GM19328 (cell line): ENCODE measurements around the gene ASPDH.

Source experiments
- ATAC-seq: cut with Tn5 transposase; IDR thresholded peaks from one replicate; pipeline ENCODE4 v1.9.1; 2021; ENCODE audit warnings: mild to moderate bottlenecking, moderate library complexity; ENCODE audit not compliant: unreplicated experiment

ASPDH gene

DNA sequence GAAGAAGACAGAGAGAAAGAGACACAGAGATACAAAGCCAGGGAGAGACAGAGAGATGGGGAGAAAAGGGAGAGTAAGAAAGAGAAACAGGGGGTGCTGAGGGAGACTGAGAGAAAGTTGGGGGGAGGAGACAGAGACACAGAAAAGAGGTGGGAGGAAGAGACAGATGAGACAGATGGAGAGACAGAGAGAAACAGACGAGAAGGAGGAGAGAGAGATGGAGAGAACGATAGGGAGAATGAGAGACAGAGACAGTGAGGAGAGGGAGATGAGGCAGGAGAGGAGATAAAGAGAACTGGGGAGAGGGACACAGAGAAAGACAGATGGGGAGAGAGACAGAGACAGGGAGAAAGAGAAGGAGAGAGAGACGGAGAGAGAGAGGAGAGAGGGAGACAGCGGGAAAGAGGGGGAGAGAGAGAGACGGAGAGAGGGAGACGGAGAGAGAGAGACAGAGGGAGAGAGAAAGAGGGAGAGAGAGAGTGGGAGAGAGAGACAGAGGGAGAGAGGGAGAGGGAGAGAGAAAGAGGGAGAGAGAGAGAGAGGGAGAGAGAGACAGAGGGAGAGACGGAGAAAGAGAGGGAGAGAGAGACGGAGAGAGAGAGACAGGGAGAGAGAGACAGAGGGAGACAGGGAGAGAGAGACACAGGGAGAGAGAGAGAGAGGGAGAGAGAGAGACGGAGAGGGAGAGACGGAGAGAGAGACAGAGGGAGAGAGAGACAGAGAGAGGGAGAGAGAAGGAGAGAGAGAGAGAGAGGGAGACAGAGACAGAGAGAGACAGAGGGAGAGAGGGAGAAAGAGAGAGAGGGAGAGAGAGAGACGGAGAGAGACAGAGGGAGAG is 15.3 kb downstream of the ASPDH start:
- no peak for ATAC-seq

DNA sequence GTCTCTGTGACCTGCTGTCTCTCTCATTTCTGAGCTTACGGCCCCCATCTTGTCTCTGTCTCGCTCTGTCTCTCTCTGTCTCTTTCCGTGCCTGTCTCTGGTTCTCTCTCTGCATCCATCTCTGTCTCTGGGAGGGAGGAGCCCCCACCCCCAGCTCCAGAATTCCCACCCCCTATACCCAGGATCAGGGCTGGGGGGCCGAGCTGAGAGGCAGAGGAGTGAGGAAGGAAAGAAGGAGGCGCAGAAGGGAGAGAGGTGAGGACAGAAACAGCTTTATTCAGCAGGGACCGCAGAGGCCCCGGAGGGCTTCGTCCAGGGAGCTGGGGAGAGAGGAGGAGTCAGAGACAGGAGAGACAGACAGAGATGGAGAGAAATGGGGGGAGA is 16.7 kb downstream of the ASPDH start:
- no peak for ATAC-seq

DNA sequence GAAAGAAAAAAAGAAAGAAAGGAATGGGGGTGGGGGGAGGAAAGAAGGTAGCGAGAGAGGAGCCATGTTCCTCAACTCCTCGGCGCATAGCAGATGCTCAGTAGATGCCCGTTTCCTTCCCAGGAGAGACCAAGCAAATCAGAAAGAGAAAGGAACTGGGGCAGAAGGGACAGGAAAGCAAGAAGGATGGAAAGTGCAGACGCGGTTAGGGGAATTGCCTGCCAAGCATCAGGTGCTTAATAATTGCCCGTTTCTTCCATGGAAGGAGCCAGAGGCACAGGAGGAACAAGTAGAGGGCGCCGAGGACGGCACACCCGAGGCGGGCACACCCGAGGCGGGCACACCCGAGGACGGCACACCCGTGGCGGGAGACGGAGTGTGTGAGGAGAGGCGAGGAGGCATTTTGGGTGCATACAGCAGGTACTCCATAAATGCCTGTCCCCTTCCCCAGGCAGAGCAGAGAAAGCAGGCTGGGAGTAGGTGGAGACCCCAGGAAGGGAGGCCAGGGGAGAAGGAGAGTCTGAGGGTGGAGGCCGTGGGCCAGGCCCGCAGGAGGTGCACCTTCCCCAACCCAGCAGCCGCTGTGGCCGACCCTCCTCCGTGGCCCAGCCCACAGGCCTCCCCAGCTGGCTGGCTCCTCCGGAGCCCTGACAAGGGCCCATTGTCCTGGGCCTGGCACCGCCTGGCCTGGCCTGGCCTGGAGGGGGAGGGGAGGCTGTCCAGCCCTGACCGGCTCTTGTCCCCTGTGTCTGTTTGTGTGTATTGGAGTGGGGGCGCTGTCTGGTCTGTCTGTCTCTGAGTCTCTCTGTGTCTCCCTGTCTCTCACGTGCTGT is 17.3 kb downstream of the ASPDH start:
- ATAC-seq = no peak

DNA sequence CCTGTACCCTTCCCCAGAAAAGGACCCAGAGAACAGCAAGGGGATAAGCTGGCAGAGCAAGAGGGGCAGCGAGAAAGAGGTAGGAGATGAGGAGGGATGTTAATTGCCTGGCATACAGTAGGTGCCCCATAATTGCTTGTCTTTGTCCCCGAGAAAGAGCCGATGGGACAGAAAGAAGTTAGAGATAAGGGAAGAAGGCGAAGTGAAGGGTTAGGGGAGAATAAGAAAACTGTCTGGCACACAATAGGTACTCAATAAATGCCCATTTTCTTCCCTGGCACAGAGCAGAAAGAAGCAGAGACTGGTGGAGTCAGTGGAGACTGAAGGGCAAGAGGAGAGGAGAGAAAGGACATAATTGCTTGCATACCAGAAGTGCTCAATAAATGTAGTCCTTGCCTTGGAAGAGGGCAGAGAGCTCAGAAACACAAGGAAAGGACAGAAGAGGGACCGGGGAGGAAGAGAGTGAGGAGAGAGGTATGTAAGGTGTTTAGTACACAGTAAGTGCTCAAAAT is 18.6 kb downstream of the ASPDH start:
- no peak for ATAC-seq

DNA sequence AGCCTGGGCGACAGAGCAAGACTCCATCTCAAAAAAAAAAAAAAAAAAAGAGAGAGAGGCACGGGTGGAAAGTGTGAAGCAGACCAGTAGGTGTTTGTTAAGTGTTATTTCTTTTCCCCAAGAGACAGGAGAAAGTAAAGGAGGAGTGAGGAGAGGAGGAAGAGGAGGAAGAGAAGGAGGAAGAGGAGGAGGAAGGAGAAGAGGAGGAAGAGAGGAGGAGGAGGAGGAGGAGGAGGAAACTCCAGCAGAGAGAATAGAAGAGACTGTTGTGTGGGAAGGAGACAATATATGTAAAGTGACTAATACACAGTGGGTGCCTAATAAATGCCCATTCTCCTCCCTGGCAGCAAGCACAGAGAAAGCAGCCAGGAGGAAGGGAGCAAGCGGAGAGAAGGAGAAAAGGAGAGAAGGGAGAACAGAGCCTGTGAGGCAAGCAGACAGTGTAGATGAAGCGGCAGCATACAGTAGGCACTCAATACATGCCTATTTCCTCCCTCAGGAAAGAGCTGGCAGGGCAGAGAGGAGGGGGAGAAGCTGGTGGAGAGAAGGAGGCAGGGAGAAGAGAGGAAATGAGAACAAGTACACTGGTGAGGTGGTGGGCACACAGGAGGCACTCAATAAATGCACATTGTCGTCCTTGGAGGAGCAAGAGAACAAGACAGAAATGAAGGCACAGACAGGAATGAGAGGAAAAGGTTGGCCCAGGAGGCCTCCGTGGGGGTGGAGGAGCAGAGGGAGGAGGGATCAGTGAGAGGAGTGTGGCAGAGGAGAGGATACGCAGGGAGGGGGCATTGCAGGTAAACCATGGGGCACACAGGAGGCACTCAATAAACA is 19.3 kb downstream of the ASPDH start:
- no peak for ATAC-seq

DNA sequence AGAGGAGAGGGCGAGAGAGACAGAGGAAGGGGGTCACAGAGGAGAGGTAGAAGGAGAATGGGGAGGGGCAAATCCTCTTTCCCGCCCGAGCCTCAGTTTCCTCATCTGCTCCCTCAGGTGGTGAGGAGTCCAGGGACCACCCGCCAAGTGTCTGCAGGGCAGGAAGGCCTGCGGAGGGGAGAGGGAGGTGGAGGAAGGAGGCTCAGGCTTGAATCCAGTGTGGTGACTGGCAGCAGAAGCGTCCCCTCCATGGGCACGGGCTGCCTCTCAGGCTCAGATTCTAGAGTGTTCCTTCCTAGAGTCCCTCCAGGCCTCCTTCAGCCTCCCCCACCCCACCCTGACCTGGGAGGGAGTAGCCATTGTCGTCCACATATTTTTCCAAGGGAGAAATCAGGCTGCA is 20.5 kb downstream of the ASPDH start:
- no peak for ATAC-seq

DNA sequence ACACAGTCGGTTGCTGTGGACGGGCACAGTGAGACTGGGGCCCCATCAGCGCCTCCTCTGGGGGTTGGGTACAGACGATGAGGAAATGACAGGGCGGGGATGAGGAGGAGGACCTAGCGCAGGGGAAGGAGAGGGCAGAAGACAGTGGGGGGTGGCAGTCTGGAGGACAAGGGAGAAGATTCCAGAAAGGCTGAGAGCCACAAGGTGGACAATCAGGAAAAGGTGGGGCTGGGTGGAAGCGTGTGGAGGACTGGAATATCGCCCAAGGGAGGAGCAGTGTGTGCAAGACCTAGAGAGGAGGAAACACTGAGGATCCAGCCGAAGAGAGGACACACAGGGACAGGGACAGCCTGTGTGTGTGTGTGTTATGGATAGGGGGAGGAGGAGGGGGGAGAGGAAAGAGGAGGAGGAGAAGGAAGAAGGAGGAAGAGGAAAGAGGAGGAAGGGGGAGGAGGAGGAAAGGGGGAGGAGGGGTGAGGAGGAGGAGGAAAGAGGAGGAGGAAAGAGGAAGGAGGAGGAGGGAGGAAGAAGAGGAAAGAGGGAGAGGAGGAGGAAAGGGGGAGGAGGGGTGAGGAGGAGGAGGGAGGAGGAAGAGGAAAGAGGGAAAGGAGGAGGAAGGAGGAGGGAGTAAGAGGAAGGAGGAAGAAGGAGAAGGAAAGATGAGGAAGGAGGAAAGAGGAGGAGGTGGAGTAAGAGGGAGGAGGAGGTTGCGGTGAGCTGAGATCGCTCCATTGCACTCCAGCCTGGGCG is 21.2 kb downstream of the ASPDH start:
- ATAC-seq = no peak

DNA sequence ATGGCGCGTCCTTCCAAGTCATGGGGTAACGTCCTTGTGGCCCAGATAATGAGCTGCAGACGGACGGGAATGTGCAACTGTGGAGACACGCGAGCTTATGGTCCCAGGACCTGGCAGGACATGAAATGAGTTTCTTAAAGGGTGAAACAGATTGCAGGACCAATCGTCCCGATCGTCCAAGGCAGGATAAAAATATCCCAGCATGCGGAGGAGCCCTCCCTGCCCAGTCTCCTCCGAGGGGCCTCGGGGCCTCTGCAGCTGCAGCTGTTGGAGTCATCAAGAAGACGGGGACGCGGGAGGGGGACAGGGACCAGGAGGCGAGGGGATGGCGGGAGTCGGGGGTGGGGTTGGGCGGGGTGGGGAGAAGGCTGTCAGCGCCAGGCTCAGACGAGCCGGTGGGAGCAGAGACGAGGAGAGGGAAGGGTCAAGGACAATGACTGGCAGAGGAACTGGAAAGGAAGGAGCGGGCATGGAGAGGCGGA is 22.7 kb downstream of the ASPDH start:
- ATAC-seq = no peak

DNA sequence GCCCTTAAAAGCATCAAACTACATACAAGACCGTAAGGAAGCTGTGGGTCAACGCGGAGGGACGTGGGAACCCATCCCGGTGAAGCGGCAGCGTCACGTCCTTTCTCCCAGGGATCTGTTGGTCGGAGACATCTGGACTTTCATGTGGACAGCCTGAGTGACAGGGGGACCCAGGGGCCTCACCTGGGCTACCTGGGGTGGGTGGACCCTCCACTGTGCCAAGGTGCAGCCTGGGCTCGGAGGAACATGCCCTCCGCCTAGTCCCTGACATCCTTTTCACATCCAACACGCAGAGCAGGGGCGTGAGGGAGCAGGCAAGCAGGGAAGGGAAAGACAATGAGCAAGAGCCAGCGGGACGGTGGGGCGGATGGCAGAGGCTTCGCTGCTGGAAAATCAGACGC is 23.3 kb downstream of the ASPDH start:
- ATAC-seq = no peak

DNA sequence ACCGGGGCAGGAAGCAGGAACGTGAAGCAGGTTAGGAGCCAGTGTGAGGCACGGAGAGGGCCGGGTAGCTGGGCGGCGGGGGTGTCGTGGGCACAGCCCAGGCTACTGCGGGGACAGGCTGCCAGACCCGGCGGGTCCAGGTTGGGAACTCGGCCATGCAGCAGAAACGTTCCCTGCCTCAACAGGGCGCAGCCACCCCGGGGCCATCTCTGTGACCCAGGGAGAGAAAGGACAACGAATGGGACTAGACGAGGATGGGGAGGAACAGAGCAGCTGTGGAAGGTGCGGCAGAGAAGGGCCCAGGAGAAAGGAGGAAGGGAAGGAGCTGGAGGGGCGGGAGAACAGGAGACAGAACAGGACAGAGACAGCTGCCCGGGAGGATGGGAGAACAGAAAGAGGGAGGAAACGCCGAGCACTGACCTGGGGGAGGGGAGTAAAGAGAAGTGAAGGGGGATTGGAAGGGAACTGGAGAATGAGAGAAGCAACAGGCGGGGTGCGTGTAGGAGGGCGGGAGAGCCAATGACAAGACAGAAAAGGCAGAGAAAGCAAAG is 24.2 kb downstream of the ASPDH start:
- no peak for ATAC-seq

DNA sequence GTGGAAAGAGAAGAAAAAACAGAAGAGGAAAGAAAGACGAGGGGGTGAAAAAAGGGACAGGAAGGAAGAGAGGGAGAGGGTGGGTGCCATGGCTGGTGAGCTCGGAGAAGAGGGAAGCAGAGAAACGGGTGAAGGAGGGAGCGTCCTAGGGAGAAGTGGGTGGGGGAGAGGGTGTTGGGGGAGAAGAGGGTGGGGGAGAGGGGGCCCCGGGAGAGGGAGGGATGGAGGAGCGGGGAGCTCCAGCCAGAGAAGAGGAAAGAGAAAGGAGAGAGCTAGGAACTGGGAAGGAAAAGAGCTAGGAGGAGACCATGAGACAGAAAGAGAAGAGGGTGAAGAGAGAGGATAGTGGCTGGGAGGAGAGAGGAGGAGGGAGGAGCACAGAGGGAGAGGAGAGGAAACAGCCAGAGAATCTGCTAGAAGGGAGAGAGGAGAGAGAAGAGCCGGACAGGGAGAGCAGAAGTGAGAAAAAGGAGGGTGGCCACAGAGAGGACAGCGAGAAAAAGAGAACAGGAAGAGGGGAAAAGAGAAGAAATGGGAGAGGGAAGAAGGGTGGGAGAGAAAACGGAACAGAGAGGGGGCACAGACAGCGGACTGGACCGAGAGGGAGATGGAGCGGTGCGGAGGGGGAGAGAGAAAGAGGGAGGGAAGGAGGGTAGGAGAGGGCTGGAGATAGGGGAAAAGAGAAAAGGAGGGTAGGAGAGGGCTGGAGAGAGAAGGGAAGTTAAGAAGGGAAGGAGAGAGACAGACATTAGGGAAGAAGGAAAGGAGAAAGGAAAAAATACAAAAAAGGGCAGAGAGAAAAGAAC is 25.1 kb downstream of the ASPDH start:
- no peak for ATAC-seq

DNA sequence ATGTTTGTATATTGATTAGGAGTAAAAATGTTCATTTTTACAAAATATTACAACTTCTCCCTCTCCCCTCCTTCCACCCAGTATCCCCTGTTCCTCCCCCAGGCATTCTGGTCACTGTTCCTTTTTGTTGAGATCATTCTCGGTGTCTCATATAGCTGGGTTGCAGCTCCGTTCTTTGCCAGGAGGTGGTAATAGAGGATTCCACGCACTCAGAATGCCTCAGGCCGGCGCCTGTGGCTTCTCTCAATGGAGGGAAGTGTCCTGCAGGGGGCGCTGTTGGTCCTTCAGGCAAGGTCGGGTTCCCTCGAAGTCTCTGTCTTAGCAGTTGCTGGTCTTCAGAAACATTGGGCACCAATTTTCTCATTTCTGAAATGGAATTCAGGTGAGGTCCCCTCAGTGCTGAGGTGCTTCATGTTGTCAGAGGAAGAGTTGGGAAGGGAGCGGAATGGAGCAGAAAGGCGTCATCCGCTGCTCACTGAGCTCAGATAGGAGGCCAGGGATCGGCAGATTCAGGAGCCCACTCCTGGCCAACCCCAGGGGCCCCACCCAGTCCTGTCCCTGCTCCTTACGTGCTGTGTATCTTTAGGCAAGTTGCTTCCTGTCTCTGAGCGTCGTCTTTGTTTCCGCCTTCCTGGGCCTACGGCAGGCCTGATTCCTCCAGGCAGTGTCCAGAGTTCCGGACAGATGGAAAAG is 26.7 kb downstream of the ASPDH start:
- no peak for ATAC-seq

DNA sequence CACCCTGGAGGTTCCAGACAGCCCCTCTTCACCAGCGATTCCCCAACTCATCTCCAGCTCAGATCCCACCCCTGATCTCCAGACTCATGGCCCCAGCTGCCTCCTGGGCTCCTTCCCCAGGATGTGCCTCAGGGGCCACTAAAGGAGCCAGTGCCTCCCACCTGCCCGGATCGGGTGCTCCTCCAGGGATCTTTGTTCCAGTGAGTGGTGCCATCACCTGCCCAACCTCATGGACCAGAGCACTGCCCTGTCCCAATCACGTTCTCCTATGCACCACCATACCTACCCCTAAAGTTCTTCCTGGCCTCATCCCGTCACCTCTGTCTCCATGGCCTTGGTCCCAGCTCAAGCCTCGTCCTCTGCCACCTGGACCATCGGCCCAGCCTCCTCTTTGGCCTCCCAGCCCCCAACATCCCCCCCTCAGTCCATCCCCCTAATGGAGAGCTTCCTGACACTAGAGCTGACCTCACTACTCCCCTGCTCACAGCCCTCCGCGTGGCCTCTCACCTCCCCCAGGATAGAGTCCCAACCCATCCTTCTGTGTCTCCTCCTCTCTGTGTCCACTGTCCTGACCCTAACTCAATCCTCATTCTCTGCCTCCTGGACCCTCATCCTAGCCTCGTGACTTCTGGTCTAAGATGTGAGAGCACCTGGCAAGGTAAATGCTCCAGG is 28.3 kb downstream of the ASPDH start:
- ATAC-seq = no peak

DNA sequence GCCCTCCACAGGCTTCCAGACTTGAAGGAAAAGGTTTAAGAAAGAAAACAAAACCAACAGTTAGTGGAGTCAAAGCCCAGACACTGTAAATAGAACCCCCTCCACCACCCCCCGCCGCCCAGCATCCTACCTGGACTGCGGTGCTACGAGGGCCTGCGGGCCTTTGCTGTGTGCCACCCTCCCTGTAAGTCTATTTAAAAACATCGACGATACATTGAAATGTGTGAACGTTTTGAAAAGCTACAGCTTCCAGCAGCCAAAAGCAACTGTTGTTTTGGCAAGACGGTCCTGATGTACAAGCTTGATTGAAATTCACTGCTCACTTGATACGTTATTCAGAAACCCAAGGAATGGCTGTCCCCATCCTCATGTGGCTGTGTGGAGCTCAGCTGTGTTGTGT is 30.8 kb downstream of the ASPDH start:
- ATAC-seq = no peak

DNA sequence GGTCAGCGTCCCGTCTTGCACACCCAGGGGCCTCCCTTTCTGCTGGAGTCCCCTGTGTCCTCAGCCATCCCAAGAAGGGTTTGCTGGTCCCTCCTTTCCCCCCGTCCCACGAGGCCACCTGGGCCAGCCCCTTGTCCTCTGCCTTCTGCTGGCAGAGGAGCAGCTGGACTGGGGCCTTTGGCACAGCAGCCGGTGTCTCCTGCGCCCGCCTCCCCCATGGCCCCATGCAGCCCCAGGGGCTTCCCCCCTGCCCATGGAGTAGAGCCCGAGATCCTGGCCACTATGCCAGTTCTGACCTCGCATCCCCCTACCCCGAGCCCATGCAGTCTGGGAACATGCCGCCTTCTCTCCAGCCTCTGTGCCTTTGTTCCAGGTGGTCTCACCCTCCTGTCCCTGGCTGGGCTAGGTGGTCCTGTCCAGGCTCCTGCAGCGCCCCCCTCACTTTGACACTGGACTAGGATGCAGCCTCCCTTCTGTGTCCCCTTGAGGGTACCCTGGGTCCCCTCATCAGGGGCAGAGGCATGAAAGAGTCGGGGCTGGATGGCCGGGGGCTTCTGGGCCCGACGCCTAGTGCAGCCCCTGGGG is 31.4 kb downstream of the ASPDH start:
- no peak for ATAC-seq

DNA sequence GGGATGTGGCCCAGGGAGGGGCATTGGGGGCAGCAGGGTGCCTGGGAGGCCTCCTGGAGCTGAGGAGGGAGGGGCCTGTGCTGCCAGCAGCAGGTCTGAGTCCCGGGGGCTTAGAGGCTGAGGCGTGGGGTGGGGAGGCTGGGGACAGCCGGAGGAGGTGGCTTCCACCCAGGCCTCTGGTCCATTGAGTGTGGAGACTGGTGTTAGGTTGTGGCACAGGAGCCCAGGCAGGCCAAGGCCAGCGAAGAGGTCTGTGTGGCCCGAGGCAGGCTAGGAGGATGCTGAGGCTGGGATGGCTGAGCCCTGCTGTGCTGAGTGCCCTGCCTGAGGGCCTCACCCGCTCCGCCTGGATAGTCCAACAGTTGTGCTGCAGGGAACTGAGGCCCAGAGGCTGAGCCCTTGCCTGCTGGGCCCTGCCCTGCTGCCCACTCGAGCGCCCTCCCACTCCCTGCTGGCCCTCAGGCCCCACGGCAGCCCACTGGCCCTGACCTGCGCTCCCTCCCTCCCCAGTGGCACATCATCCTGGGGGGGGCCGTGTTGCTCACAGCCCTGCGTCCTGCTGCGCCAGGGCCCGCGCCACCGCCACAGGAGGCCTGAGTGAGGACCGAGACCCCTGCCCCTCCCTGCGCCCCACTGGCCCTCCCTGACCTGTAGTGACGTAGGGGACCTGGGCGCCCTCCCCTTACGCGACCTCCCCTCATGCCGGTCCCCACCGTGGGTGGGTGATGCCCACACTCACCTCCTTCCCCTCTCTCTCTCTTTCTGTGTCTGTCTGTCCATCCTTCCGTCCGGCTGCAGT is 32.2 kb downstream of the ASPDH start:
- no peak for ATAC-seq
